ENCODE results near the gene ATP6AP1. TPM values are rescaled to one million over a fixed set of nuclear protein-coding genes. Genes with fewer than 3 reads are reported as not detected.
A peak's percentile ranks its signal among the peaks of the same experiment; 100 is the strongest.

The ATP6AP1 gene
- total RNA-seq, 1 donor from 2014 or later: 22.6 TPM

GRCh38 chrX:154471839-154472684, 43.6 kb downstream of the ATP6AP1 start:
- Mint-ChIP-seq H3K27me3 (ENCODE audit: insufficient read depth, low read depth) (peaks cover 3% of the 10 kb centered on the region), H3K36me3 (peaks cover 15% of the 10 kb centered on the region), H3K9me3 (peaks cover 19% of the 10 kb centered on the region), H3K4me1 (no peaks in the 10 kb centered on the region), H3K27ac (no peak overlapping the region), H3K4me3 (no peak overlapping the region)
- Histone ChIP-seq H3K36me3 (no peaks in the 10 kb centered on the region), H3K4me1 (no peaks in the 10 kb centered on the region), H3F3A (ENCODE audit: low read depth) (no peaks in the 10 kb centered on the region), H3K27ac (no peak overlapping the region), H3K9me3 (ENCODE audit: low read depth) (no peaks in the 10 kb centered on the region), H3K4me2 (no peak overlapping the region), H3K27me3 (no peaks in the 10 kb centered on the region), H2AFZ (replicated peaks) (no peak overlapping the region), H3K9ac (no peak overlapping the region), H4K20me1 (ENCODE audit: low read depth) (no peaks in the 10 kb centered on the region), H3K4me3 (no peak overlapping the region), H3K79me2 (ENCODE audit: low read depth) (no peaks in the 10 kb centered on the region)
- no peak for DNase-seq (ENCODE audit: low spot score)
- no peak for TF ChIP-seq EZH2phosphoT487 (IDR thresholded peaks at IDR 0.05)
- no peak for TF ChIP-seq EZH2 (IDR thresholded peaks at IDR 0.05)
- TF ChIP-seq CTCF (IDR thresholded peaks at IDR 0.05): no peak

- Mint-ChIP-seq H3K36me3 (peaks cover 15% of the 10 kb centered on the region), H3K27ac (no peak overlapping the region), H3K9me3 (peaks cover 25% of the 10 kb centered on the region), H3K4me1 (no peaks in the 10 kb centered on the region), H3K27me3 (ENCODE audit: insufficient read depth, low read depth) (peaks cover 3% of the 10 kb centered on the region), H3K4me3 (peak overlapping the region; percentile 38)
- no peak for DNase-seq (ENCODE audit: low spot score)
- Histone ChIP-seq H3K9ac (no peak overlapping the region), H3K4me3 (no peak overlapping the region), H3K4me1 (no peaks in the 10 kb centered on the region), H3K9me3 (ENCODE audit: low read depth) (no peaks in the 10 kb centered on the region), H3K36me3 (no peaks in the 10 kb centered on the region), H3K79me2 (ENCODE audit: low read depth) (no peaks in the 10 kb centered on the region), H2AFZ (replicated peaks) (no peak overlapping the region), H3K27ac (no peak overlapping the region), H3K4me2 (no peak overlapping the region), H3F3A (ENCODE audit: low read depth) (no peaks in the 10 kb centered on the region), H3K27me3 (no peaks in the 10 kb centered on the region), H4K20me1 (ENCODE audit: low read depth) (no peaks in the 10 kb centered on the region)
- TF ChIP-seq CTCF (IDR thresholded peaks at IDR 0.05) (no peak), EZH2phosphoT487 (IDR thresholded peaks at IDR 0.05) (no peak), EZH2 (IDR thresholded peaks at IDR 0.05) (no peak)
Measured at GRCh38 chrX:154472685-154473632, 44.5 kb downstream of the ATP6AP1 start.

GRCh38 chrX:154473683-154474082, 45.2 kb downstream of the ATP6AP1 start:
- Histone ChIP-seq H3K9me3 (ENCODE audit: low read depth) (no peaks in the 10 kb centered on the region), H3K4me2 (no peak overlapping the region), H4K20me1 (ENCODE audit: low read depth) (no peaks in the 10 kb centered on the region), H3K79me2 (ENCODE audit: low read depth) (no peaks in the 10 kb centered on the region), H3K4me3 (no peak overlapping the region), H3K36me3 (no peaks in the 10 kb centered on the region), H2AFZ (replicated peaks) (no peak overlapping the region), H3K4me1 (no peaks in the 10 kb centered on the region), H3K27ac (no peak overlapping the region), H3F3A (ENCODE audit: low read depth) (no peaks in the 10 kb centered on the region), H3K27me3 (no peaks in the 10 kb centered on the region), H3K9ac (no peak overlapping the region)
- no peak for TF ChIP-seq CTCF (IDR thresholded peaks at IDR 0.05)
- no peak for TF ChIP-seq EZH2 (IDR thresholded peaks at IDR 0.05)
- no peak for TF ChIP-seq EZH2phosphoT487 (IDR thresholded peaks at IDR 0.05)
- Mint-ChIP-seq H3K27me3 (ENCODE audit: insufficient read depth, low read depth) (peaks cover 3% of the 10 kb centered on the region), H3K9me3 (peaks cover 28% of the 10 kb centered on the region), H3K4me3 (no peak overlapping the region), H3K36me3 (peaks cover 15% of the 10 kb centered on the region), H3K4me1 (no peaks in the 10 kb centered on the region), H3K27ac (no peak overlapping the region)
- no peak for DNase-seq (ENCODE audit: low spot score)
